H1 (cell line): ENCODE data around the gene CTNND2. TPM values are rescaled to one million over a fixed set of nuclear protein-coding genes. Genes with fewer than 3 reads are reported as not detected.
A peak's percentile ranks its signal among the peaks of the same experiment; 100 is the strongest.

Experiments used
- CTCF ChIA-PET: fragments of 300-600 bp; sonication (Branson Sonifier 250); formaldehyde crosslinking; loops from one replicate; lab custom pipeline; 2021; ENCODE audit not compliant: partially characterized antibody; lab: Charles Lee
- POLR2A ChIA-PET: fragments of 300-600 bp; sonication (Branson Sonifier 250); formaldehyde crosslinking; loops from one replicate; lab custom pipeline; 2021; ENCODE audit warnings: inconsistent platforms; ENCODE audit not compliant: partially characterized antibody; lab: Charles Lee
- DNase-seq, 2 experiments: peaks; one replicate each; pipeline versions ENCODE4 v3.0.0 to v3.0.0-alpha.2; 2010 to 2022; ENCODE audit warnings: low spot score in 2 of 2, low read depth in 1 of 2, mixed read lengths in 1 of 2
- FAIRE-seq: peaks from 2 replicates; lab custom pipeline; 2011; peaks lifted over from hg19 to GRCh38; lab: Jason Lieb, UNC
- H2AFZ ChIP-seq: 2 replicates; pipeline ENCODE4 v1.8.1; 2012; ENCODE audit warnings: low read length, inconsistent platforms
- H2AK5ac ChIP-seq: 2 replicates; pipeline ENCODE4 v1.6.1; 2013; ENCODE audit warnings: low read depth, low read length
- H2BK120ac ChIP-seq: replicated peaks from 2 replicates; pipeline ENCODE3; 2013; ENCODE audit warnings: low read depth, low read length, inconsistent platforms
- H2BK12ac ChIP-seq: 2 replicates; pipeline ENCODE4 v1.6.1; 2013; ENCODE audit warnings: low read depth, low read length
- H2BK15ac ChIP-seq: 2 replicates; pipeline ENCODE4 v1.6.1; 2013; ENCODE audit warnings: low read length
- H2BK20ac ChIP-seq: 2 replicates; pipeline ENCODE4 v1.6.1; 2013; ENCODE audit warnings: low read length
- H2BK5ac ChIP-seq: 2 replicates; pipeline ENCODE4 v1.6.1; 2013; ENCODE audit warnings: low read depth, low read length
- H3K14ac ChIP-seq: 2 replicates; pipeline ENCODE4 v1.6.1; 2013; ENCODE audit warnings: inconsistent platforms; ENCODE audit not compliant: insufficient read length
- H3K18ac ChIP-seq: 2 replicates; pipeline ENCODE4 v1.6.1; 2013; ENCODE audit warnings: low read length; ENCODE audit errors: extremely low read depth
- H3K23ac ChIP-seq: 2 replicates; pipeline ENCODE4 v1.6.1; 2013; ENCODE audit warnings: inconsistent platforms; ENCODE audit not compliant: insufficient read length
- H3K23me2 ChIP-seq: 2 replicates; pipeline ENCODE4 v1.6.1; 2013; ENCODE audit warnings: low read depth, low read length
- H3K27ac ChIP-seq: 2 replicates; pipeline ENCODE4 v1.6.1; 2011; ENCODE audit warnings: low read depth, low read length, inconsistent platforms
- H3K27me3 ChIP-seq, 4 experiments: replicated peaks in 1 of 4; 1 replicate in 1 of 4; 2 replicates in 3 of 4; pipeline versions ENCODE4 v1.6.1 to v1.8.1; 2011 to 2013; ENCODE audit warnings: low read length in 3 of 4, mild to moderate bottlenecking in 3 of 4, inconsistent platforms in 2 of 4, mixed read lengths in 2 of 4, moderate library complexity in 1 of 4; ENCODE audit not compliant: control insufficient read depth in 3 of 4, insufficient read depth in 3 of 4; ENCODE audit errors: extremely low read depth in 1 of 4
- H3K36me3 ChIP-seq, 4 experiments: 2 replicates each; pipeline versions ENCODE4 v1.6.1 to v1.8.1; 2011 to 2013; ENCODE audit warnings: mild to moderate bottlenecking in 4 of 4, low read length in 3 of 4, moderate library complexity in 2 of 4, control low read depth in 1 of 4, inconsistent platforms in 1 of 4; ENCODE audit not compliant: insufficient read depth in 4 of 4, control insufficient read depth in 2 of 4
- H3K4ac ChIP-seq: replicated peaks from 2 replicates; pipeline ENCODE3; 2013; ENCODE audit warnings: low read length, low read depth, mixed read lengths, inconsistent platforms; ENCODE audit not compliant: insufficient read length
- H3K4me1 ChIP-seq, 4 experiments: replicated peaks in 1 of 4; 1 replicate in 1 of 4; 2 replicates in 3 of 4; pipeline versions ENCODE4 v1.6.1 to v1.8.1; 2011 to 2013; ENCODE audit warnings: low read length in 3 of 4, inconsistent platforms in 2 of 4, mixed read lengths in 1 of 4; ENCODE audit not compliant: insufficient read depth in 4 of 4, control insufficient read depth in 3 of 4
- H3K4me2 ChIP-seq, 2 experiments: 2 replicates each; pipeline versions ENCODE4 v1.6.1 to v1.8.1; 2011 to 2013; ENCODE audit warnings: low read depth in 2 of 2, low read length in 2 of 2, control low read depth in 1 of 2, inconsistent platforms in 1 of 2, mild to moderate bottlenecking in 1 of 2; ENCODE audit not compliant: insufficient read depth in 1 of 2
- H3K4me3 ChIP-seq, 4 experiments: fragments of 200-600, 300-600 bp in 1 of 4; sonication (generic), shearing (Covaris generic), sonication (Bioruptor Twin) in 1 of 4; 2 replicates each; pipeline versions ENCODE4 v1.5.1 to v1.8.1; 2011 to 2016; ENCODE audit warnings: low read length in 4 of 4, low read depth in 3 of 4, control low read depth in 2 of 4, inconsistent platforms in 2 of 4, mild to moderate bottlenecking in 2 of 4, mixed read lengths in 1 of 4, moderate library complexity in 1 of 4; ENCODE audit not compliant: insufficient read depth in 2 of 4; ENCODE audit errors: extremely low read depth in 1 of 4
- H3K56ac ChIP-seq: replicated peaks from 2 replicates; pipeline ENCODE3; 2013; ENCODE audit warnings: low read depth, mild to moderate bottlenecking, mixed read lengths, low read length, inconsistent platforms; ENCODE audit not compliant: insufficient read length
- H3K79me1 ChIP-seq: 2 replicates; pipeline ENCODE4 v1.6.1; 2013; ENCODE audit warnings: low read depth, low read length, control low read depth
- H3K79me2 ChIP-seq, 2 experiments: 2 replicates each; pipeline versions ENCODE4 v1.6.1 to v1.8.1; 2012 to 2013; ENCODE audit warnings: low read length in 2 of 2, mild to moderate bottlenecking in 2 of 2, inconsistent platforms in 1 of 2; ENCODE audit not compliant: insufficient read depth in 2 of 2, control insufficient read depth in 1 of 2
- H3K9ac ChIP-seq, 4 experiments: replicated peaks in 1 of 4; 1 replicate in 1 of 4; 2 replicates in 3 of 4; pipeline versions ENCODE4 v1.6.1 to v1.8.1; 2011 to 2013; ENCODE audit warnings: low read depth in 3 of 4, low read length in 3 of 4, control low read depth in 2 of 4, mild to moderate bottlenecking in 2 of 4, moderate library complexity in 2 of 4, inconsistent platforms in 1 of 4; ENCODE audit errors: extremely low read depth in 1 of 4
- H3K9me3 ChIP-seq, 2 experiments: 2 replicates each; pipeline versions ENCODE4 v1.6.1 to v1.8.1; 2012 to 2013; ENCODE audit warnings: mild to moderate bottlenecking in 2 of 2, moderate library complexity in 2 of 2, control low read depth in 1 of 2, inconsistent platforms in 1 of 2, low read depth in 1 of 2, low read length in 1 of 2, mixed read lengths in 1 of 2; ENCODE audit not compliant: insufficient read depth in 2 of 2
- H4K20me1 ChIP-seq, 2 experiments: replicated peaks in 1 of 2; 2 replicates each; pipeline versions ENCODE3 to v1.8.1; 2011 to 2013; ENCODE audit warnings: inconsistent platforms in 2 of 2, low read length in 2 of 2, mild to moderate bottlenecking in 1 of 2; ENCODE audit not compliant: insufficient read depth in 2 of 2, control insufficient read depth in 1 of 2
- H4K5ac ChIP-seq: 2 replicates; pipeline ENCODE4 v1.6.1; 2013; ENCODE audit warnings: low read length, low read depth, mixed read lengths, inconsistent platforms; ENCODE audit not compliant: insufficient read length
- H4K8ac ChIP-seq: 2 replicates; pipeline ENCODE4 v1.8.0; 2013; ENCODE audit warnings: mild to moderate bottlenecking, moderate library complexity, low read length, inconsistent platforms; ENCODE audit not compliant: insufficient read depth; ENCODE audit errors: extremely low read depth
- H4K91ac ChIP-seq: replicated peaks from 2 replicates; pipeline ENCODE3; 2013; ENCODE audit warnings: low read length, mixed read lengths, inconsistent platforms; ENCODE audit not compliant: insufficient read length
- ATF2 ChIP-seq: IDR thresholded peaks from 2 replicates; pipeline ENCODE4 v1.6.1; 2012; ENCODE audit warnings: low read length, inconsistent platforms
- CTCF ChIP-seq, 3 experiments: IDR thresholded peaks; 1 replicate in 2 of 3; 2 replicates in 1 of 3; pipeline versions ENCODE4 v1.5.1 to v1.6.1; 2011; ENCODE audit warnings: low read length in 3 of 3, mild to moderate bottlenecking in 3 of 3, inconsistent platforms in 2 of 3, low read depth in 1 of 3, moderate library complexity in 1 of 3; ENCODE audit not compliant: insufficient read depth in 1 of 3; ENCODE audit errors: control extremely low read depth in 1 of 3
- MAFK ChIP-seq: IDR thresholded peaks from 2 replicates; pipeline ENCODE4 v1.6.1; 2012; ENCODE audit warnings: low read depth, mild to moderate bottlenecking, improper control_type of control experiment, low read length
- RAD21 ChIP-seq, 2 experiments: IDR thresholded peaks in 1 of 2; conservative IDR thresholded peaks in 1 of 2; 2 replicates each; pipeline ENCODE4 v1.6.1; 2011; ENCODE audit warnings: low read depth in 2 of 2, low read length in 2 of 2, improper control_type of control experiment in 1 of 2, inconsistent platforms in 1 of 2, mild to moderate bottlenecking in 1 of 2, moderate library complexity in 1 of 2
- WGBS, 2 experiments: shearing (Covaris generic) in 1 of 2; methylation state at CpG; one replicate each; pipeline versions ENCODE4 v1.1.6 to v1.1.7; 2013 to 2015; ENCODE audit warnings: low lambda C conversion rate in 2 of 2, mixed read lengths in 2 of 2, inconsistent platforms in 1 of 2, low coverage in 1 of 2, missing lambda C conversion rate in 1 of 2; ENCODE audit not compliant: insufficient replicate concordance in 2 of 2, insufficient coverage in 1 of 2, insufficient read length in 1 of 2; ENCODE audit errors: extremely low coverage in 1 of 2, missing lambda C conversion rate in 1 of 2; 5-methylcytosine and 5-hydroxymethylcytosine counted together
- polyA plus RNA-seq, 7 experiments: library from polyadenylated mRNA; depleted of rRNA in 3 of 7; stranded (reverse) in 5 of 7; unstranded in 2 of 7; fragments of >200 nt in 5 of 7; fragments of 200-250 nt in 2 of 7; gene quantifications; 1 replicate in 5 of 7; 2 replicates in 1 of 7; 4 replicates in 1 of 7; pipeline versions ENCODE4 v1.2.1 to v1.2.3, GENCODE V29; 2011 to 2013; ENCODE audit warnings: missing spikeins in 2 of 7, mixed read lengths in 2 of 7
- total RNA-seq: library from RNA; stranded (reverse); fragmentation: NEBNext Ultra II Directional; extraction: Animal tissue kit (Norgen Biotek cat#: 25700); gene quantifications from 2 replicates; pipeline ENCODE4 v1.2.1, GENCODE V29; 2021

The CTNND2 gene
- total and polyA plus RNA-seq, 2 of the 8 experiments (the other 6 are each of a cell fraction or from before 2014, with no cell fraction given) = 7.4 to 14.2 TPM

GRCh38 chr5:11247224-11247623 lies 657.0 kb downstream of the CTNND2 start:
- Histone ChIP-seq H3K4ac (no peak overlapping the region), H2AFZ (no peak overlapping the region), H3K27me3 (no peaks in the 10 kb centered on the region), H3K23ac (no peak overlapping the region), H3K79me2 (no peaks in the 10 kb centered on the region), H3K56ac (no peak overlapping the region), H3K36me3 (no peaks in the 10 kb centered on the region), H3K18ac (no peak overlapping the region), H2AK5ac (no peak overlapping the region), H3K27ac (no peak overlapping the region), H2BK12ac (no peak overlapping the region), H3K23me2 (no peaks in the 10 kb centered on the region), H2BK120ac (no peak overlapping the region), H2BK15ac (no peak overlapping the region), H4K91ac (no peak overlapping the region), H3K9ac (no peak overlapping the region), H3K79me1 (no peaks in the 10 kb centered on the region), H2BK20ac (no peak overlapping the region), H2BK5ac (no peak overlapping the region), H3K9me3 (no peaks in the 10 kb centered on the region; a peak in 1 of 4 replicates), H3K4me2 (no peak overlapping the region), H4K8ac (no peak overlapping the region), H3K4me1 (peaks cover 3 to 11% (median 3%) of the 10 kb centered on the region in 4 experiments; a peak in 4 of 7 replicates), H4K20me1 (no peaks in the 10 kb centered on the region), H4K5ac (no peak overlapping the region), H3K4me3 (no peak overlapping the region), H3K14ac (no peak overlapping the region)
- 84% methylated on average over 3 of the region's 3 CpGs; no CpG with 5 or more reads in 1 of the 2 experiments for WGBS, 2 experiments
- ChIA-PET POLR2A (no interaction called here), CTCF (interaction anchor here (1.0 to 1.1 kb wide), 2 partner anchors 27 to 172 kb away, joined by 3 to 4 read pairs; no protein-coding TSS in a partner anchor)
- TF ChIP-seq CTCF (IDR thresholded peaks at IDR 0.05; ENCODE audit: control extremely low read depth in 1 of 3, insufficient read depth in 1 of 3, low read depth in 1 of 3, low read length in 3 of 3) = peak in 2 of 3 experiments; percentile 28 to 32; a peak in 2 of 4 replicates
- no peak for TF ChIP-seq ATF2
- no peak for TF ChIP-seq MAFK
- TF ChIP-seq RAD21 (IDR thresholded peaks at IDR 0.05 in 1 of 2, conservative IDR thresholded peaks at IDR 0.05 in 1 of 2; ENCODE audit: low read depth in 2 of 2, low read length in 2 of 2) = peak; percentile 44 to 50
- FAIRE-seq = no peak
- DNase-seq = no peak
